ENCODE measurements around the gene MED1. TPM values are rescaled to one million over a fixed set of nuclear protein-coding genes. Genes with fewer than 3 reads are reported as not detected.

Gene MED1
- total and polyA plus RNA-seq, 9 of the 15 experiments (the other 6 are each of a cell fraction or from before 2014, with no cell fraction given): 14.0 to 59.8 (median 46.7) TPM

DNA sequence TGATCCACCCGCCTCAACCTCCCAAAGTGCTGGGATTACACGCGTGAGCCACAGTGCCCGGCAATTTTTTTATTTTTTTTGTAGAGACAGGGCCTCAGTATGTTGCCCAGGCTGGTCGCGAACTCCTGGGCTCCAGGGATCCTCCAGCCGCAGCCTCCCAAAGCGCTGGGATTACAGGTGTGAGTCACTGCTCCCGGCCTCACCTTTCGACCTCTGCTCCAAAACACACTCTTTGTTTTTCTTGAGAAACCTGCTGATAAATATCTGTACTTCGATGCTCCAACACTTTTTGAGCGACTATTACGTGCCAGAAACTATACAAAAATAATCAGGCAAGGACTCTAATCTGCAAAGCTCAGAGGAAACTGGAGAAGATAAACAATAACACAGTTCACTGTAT, 1.0 kb downstream of the MED1 start:
- FAIRE-seq: no peak
- Histone ChIP-seq H2AFZ (ENCODE audit: low read depth, low read length) (no peak overlapping the region), H3K4me1 (replicated peaks in 1 of 2; ENCODE audit: control insufficient read depth in 2 of 2, insufficient read depth in 2 of 2, low read length in 2 of 2) (peaks cover 2 to 17% of the 10 kb centered on the region in 2 experiments; a peak in 4 of 5 replicates), H3K4me2 (ENCODE audit: insufficient read depth, low read length) (peak overlapping the region; percentile 86), H3K27me3 (ENCODE audit: control insufficient read depth in 2 of 2, insufficient read depth in 2 of 2, low read length in 2 of 2) (no peaks in the 10 kb centered on the region), H3K9ac (ENCODE audit: insufficient read depth in 1 of 2, low read depth in 2 of 2, low read length in 2 of 2) (peak overlapping the region; percentile 85 to 93), H4K20me1 (replicated peaks; ENCODE audit: control insufficient read depth, insufficient read depth, low read length) (no peaks in the 10 kb centered on the region; the same call in 1 of the 2 replicates), H3K9me3 (replicated peaks; ENCODE audit: control insufficient read depth, insufficient read depth, low read depth, low read length) (no peaks in the 10 kb centered on the region), H3K36me3 (ENCODE audit: control insufficient read depth, insufficient read depth, low read length) (peaks cover 33% of the 10 kb centered on the region), H3K27ac (ENCODE audit: extremely low read depth, low read depth, low read length) (peak overlapping the region; percentile 92), H3K79me2 (ENCODE audit: control insufficient read depth, insufficient read depth, low read length) (peaks cover 50% of the 10 kb centered on the region), H3K9me1 (ENCODE audit: control insufficient read depth, insufficient read depth, low read length) (no peaks in the 10 kb centered on the region), H3K4me3 (peak overlapping the region; percentile 81)
- ChIA-PET POLR2A (interaction anchor here (0.9 to 5.5 kb wide), 6 partner anchors 11 to 50 kb away, joined by 3 to 65 read pairs (median 4); partner anchors contain the start of gene CDK12), CTCF (ENCODE audit: low intra/inter-chr PET ratio) (no interaction called here)
- peak in 1 of 4 experiments; percentile 48 for DNase-seq (ENCODE audit: extremely low read depth in 1 of 4, low spot score in 3 of 4)
- BruUV-seq (replicated peaks): no TSS peak
- WGBS (ENCODE audit: insufficient coverage, low coverage, missing lambda C conversion rate): 30% methylated on average over 13 of the region's 13 CpGs
- TF ChIP-seq ZNF57 (CRISPR knock-in tag; IDR thresholded peaks at IDR 0.05): no peak
- TF ChIP-seq JUND (IDR thresholded peaks at IDR 0.05; ENCODE audit: borderline replicate concordance, low read depth, low read length): peak; percentile 45; the same call in 1 of the 2 replicates
- TF ChIP-seq JUND (tag; IDR thresholded peaks at IDR 0.05; ENCODE audit: borderline replicate concordance, low read depth, low read length): no peak; the same call in 2 of the 3 replicates
- TF ChIP-seq FOSL1 (tag; conservative IDR thresholded peaks at IDR 0.05): peak; percentile 55; the same call in 1 of the 2 replicates
- TF ChIP-seq RBFOX2 (IDR thresholded peaks at IDR 0.05; ENCODE audit: low read depth, low read length): peak; percentile 43
- intact Hi-C loops (cut with micrococcal nuclease): no loop called here
- no peak for ATAC-seq
- in situ Hi-C loops (cut with MboI): no loop called here

GRCh38 chr17:39447561-39447960, 3.5 kb downstream of the MED1 start:
- Histone ChIP-seq H3K27ac (ENCODE audit: extremely low read depth, low read depth, low read length) (no peak overlapping the region), H3K36me3 (ENCODE audit: control insufficient read depth, insufficient read depth, low read length) (peaks cover 52% of the 10 kb centered on the region), H2AFZ (ENCODE audit: low read depth, low read length) (no peak overlapping the region), H3K9me3 (replicated peaks; ENCODE audit: control insufficient read depth, insufficient read depth, low read depth, low read length) (no peaks in the 10 kb centered on the region), H3K27me3 (ENCODE audit: control insufficient read depth in 2 of 2, insufficient read depth in 2 of 2, low read length in 2 of 2) (no peaks in the 10 kb centered on the region), H4K20me1 (replicated peaks; ENCODE audit: control insufficient read depth, insufficient read depth, low read length) (no peaks in the 10 kb centered on the region; the same call in 1 of the 2 replicates), H3K4me1 (replicated peaks in 1 of 2; ENCODE audit: control insufficient read depth in 2 of 2, insufficient read depth in 2 of 2, low read length in 2 of 2) (peaks cover 2 to 14% of the 10 kb centered on the region in 2 experiments; a peak in 4 of 5 replicates), H3K4me2 (ENCODE audit: insufficient read depth, low read length) (no peak overlapping the region), H3K79me2 (ENCODE audit: control insufficient read depth, insufficient read depth, low read length) (peaks cover 50% of the 10 kb centered on the region), H3K4me3 (no peak overlapping the region), H3K9me1 (ENCODE audit: control insufficient read depth, insufficient read depth, low read length) (no peaks in the 10 kb centered on the region), H3K9ac (ENCODE audit: insufficient read depth in 1 of 2, low read depth in 2 of 2, low read length in 2 of 2) (no peak overlapping the region)
- DNase-seq (ENCODE audit: extremely low read depth in 1 of 4, low spot score in 3 of 4): no peak
- FAIRE-seq: no peak
- in situ Hi-C loops (cut with MboI): no loop called here
- CTCF ChIA-PET (ENCODE audit: low intra/inter-chr PET ratio): interaction anchor here (0.6 kb wide), 1 partner anchor 95 kb away, joined by 3 read pairs; no protein-coding TSS in a partner anchor
- ATAC-seq: no peak
- intact Hi-C loops (cut with micrococcal nuclease): no loop called here
- BruUV-seq (replicated peaks): no TSS peak
- 74% methylated on average over 5 of the region's 5 CpGs for WGBS (ENCODE audit: insufficient coverage, low coverage, missing lambda C conversion rate)
- POLR2A ChIA-PET: interaction anchor here (0.8 kb wide), 1 partner anchor 14 kb away, joined by 3 read pairs; the partner anchor contains the start of gene CDK12
- TF ChIP-seq ELF1 (tag; IDR thresholded peaks at IDR 0.05) (no peak), ZZZ3 (IDR thresholded peaks at IDR 0.05) (no peak), RFX7 (CRISPR knock-in tag; IDR thresholded peaks at IDR 0.05) (no peak), FOXK2 (conservative IDR thresholded peaks at IDR 0.05 in 1 of 2, IDR thresholded peaks at IDR 0.05 in 1 of 2; ENCODE audit: low read depth in 2 of 2) (no peak), C11orf30 (IDR thresholded peaks at IDR 0.05; ENCODE audit: low read depth) (no peak)
- TF ChIP-seq, protein P1, sequence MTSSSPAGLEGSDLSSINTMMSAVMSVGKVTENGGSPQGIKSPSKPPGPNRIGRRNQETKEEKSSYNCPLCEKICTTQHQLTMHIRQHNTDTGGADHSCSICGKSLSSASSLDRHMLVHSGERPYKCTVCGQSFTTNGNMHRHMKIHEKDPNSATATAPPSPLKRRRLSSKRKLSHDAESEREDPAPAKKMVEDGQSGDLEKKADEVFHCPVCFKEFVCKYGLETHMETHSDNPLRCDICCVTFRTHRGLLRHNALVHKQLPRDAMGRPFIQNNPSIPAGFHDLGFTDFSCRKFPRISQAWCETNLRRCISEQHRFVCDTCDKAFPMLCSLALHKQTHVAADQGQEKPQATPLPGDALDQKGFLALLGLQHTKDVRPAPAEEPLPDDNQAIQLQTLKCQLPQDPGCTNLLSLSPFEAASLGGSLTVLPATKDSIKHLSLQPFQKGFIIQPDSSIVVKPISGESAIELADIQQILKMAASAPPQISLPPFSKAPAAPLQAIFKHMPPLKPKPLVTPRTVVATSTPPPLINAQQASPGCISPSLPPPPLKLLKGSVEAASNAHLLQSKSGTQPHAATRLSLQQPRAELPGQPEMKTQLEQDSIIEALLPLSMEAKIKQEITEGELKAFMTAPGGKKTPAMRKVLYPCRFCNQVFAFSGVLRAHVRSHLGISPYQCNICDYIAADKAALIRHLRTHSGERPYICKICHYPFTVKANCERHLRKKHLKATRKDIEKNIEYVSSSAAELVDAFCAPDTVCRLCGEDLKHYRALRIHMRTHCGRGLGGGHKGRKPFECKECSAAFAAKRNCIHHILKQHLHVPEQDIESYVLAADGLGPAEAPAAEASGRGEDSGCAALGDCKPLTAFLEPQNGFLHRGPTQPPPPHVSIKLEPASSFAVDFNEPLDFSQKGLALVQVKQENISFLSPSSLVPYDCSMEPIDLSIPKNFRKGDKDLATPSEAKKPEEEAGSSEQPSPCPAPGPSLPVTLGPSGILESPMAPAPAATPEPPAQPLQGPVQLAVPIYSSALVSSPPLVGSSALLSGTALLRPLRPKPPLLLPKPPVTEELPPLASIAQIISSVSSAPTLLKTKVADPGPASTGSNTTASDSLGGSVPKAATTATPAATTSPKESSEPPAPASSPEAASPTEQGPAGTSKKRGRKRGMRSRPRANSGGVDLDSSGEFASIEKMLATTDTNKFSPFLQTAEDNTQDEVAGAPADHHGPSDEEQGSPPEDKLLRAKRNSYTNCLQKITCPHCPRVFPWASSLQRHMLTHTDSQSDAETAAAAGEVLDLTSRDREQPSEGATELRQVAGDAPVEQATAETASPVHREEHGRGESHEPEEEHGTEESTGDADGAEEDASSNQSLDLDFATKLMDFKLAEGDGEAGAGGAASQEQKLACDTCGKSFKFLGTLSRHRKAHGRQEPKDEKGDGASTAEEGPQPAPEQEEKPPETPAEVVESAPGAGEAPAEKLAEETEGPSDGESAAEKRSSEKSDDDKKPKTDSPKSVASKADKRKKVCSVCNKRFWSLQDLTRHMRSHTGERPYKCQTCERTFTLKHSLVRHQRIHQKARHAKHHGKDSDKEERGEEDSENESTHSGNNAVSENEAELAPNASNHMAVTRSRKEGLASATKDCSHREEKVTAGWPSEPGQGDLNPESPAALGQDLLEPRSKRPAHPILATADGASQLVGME (CRISPR knock-in tag; IDR thresholded peaks at IDR 0.05): no peak

Measured in K562 (cell line).